ENCODE measurements around the gene CDHR3.

DNA sequence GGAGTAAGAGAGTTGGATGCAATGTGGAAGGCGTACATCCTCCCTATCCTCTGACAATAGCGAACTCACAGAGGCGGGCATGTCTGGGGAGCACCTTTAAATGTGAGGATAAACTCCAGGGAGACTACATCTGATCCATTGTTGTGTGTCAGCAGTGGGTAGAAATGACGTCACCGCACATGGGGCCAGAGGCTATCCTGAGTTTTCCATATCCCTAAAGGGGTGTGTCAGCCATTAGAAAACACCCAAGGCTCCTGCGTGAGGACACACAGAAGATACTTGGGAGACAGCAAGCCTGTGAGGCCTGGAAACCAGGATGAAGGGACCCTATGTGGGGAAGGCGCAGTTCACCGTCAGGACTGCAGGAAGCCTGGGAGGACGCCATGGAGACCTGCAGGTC is 17.2 kb upstream of the CDHR3 start:
- TF ChIP-seq, protein P1, sequence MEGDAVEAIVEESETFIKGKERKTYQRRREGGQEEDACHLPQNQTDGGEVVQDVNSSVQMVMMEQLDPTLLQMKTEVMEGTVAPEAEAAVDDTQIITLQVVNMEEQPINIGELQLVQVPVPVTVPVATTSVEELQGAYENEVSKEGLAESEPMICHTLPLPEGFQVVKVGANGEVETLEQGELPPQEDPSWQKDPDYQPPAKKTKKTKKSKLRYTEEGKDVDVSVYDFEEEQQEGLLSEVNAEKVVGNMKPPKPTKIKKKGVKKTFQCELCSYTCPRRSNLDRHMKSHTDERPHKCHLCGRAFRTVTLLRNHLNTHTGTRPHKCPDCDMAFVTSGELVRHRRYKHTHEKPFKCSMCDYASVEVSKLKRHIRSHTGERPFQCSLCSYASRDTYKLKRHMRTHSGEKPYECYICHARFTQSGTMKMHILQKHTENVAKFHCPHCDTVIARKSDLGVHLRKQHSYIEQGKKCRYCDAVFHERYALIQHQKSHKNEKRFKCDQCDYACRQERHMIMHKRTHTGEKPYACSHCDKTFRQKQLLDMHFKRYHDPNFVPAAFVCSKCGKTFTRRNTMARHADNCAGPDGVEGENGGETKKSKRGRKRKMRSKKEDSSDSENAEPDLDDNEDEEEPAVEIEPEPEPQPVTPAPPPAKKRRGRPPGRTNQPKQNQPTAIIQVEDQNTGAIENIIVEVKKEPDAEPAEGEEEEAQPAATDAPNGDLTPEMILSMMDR (conservative IDR thresholded peaks at IDR 0.05; ENCODE audit: low read length) = no peak
- no peak for TF ChIP-seq EZH2phosphoT487 (IDR thresholded peaks at IDR 0.05; ENCODE audit: borderline replicate concordance, low read depth, low read length)

All from OCI-LY7 (cell line).